B cell (primary cell): ENCODE data around the gene GYS1.

Experiments used
- EZH2 ChIP-seq: IDR thresholded peaks from 2 replicates; pipeline ENCODE4 v1.6.1; 2012; ENCODE audit warnings: borderline replicate concordance, low read depth, mild to moderate bottlenecking, moderate library complexity, low read length; ENCODE audit not compliant: insufficient read depth, poor library complexity, severe bottlenecking
- TF ChIP-seq, protein P1 (sequence below): fragments of 200-600 bp; IDR thresholded peaks from one replicate; pipeline ENCODE4 v1.8.0; 2022; ENCODE audit warnings: antibody characterized with exemption, mild to moderate bottlenecking

DNA sequence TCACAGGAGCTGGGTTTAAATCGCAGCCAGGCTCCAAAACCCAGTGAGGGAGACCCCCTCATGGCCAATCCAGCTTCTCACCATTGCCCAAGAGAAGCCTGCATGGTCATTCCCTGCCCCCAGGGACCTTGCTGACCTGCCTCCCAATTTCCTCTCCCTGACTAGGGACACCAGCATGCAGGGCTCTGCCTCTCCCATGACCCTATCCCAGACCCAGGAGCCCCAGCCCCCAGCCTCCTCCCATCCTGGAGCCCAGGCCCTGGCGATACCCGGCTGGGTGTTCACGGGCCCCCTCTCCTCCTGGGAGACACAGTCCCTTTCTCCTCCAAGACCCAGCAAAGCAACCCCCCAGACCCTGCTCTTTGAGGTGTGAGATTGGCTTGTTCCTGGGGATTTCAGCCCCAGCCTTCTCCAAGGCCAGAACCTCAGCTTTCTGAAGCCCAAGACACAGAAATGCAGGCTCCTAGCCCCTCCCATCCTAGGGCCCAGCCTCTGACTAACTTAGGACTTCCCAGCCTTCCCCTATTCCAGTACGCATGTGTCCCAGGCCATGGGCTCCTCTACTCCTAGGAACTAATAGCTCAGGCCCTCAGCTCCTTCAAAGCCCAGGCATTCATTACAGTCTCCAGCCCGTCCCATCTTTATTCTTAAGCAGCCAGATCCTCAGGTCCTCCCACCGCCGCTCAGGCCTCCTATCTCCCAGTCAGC is 1.1 kb downstream of the GYS1 start:
- TF ChIP-seq, protein P1, sequence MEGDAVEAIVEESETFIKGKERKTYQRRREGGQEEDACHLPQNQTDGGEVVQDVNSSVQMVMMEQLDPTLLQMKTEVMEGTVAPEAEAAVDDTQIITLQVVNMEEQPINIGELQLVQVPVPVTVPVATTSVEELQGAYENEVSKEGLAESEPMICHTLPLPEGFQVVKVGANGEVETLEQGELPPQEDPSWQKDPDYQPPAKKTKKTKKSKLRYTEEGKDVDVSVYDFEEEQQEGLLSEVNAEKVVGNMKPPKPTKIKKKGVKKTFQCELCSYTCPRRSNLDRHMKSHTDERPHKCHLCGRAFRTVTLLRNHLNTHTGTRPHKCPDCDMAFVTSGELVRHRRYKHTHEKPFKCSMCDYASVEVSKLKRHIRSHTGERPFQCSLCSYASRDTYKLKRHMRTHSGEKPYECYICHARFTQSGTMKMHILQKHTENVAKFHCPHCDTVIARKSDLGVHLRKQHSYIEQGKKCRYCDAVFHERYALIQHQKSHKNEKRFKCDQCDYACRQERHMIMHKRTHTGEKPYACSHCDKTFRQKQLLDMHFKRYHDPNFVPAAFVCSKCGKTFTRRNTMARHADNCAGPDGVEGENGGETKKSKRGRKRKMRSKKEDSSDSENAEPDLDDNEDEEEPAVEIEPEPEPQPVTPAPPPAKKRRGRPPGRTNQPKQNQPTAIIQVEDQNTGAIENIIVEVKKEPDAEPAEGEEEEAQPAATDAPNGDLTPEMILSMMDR: no peak
- no peak for TF ChIP-seq EZH2
